Suprapubic skin (tissue), 4 donors: ENCODE data around the gene NUP50.

Source experiments
- POLR2A ChIP-seq, 2 donors: fragments of 450-650 bp; IDR thresholded peaks; one replicate each; pipeline ENCODE4 v1.6.1; 2017; ENCODE audit warnings: antibody characterized with exemption in 2 of 2, mild to moderate bottlenecking in 2 of 2, moderate library complexity in 2 of 2
- POLR2AphosphoS5 ChIP-seq, 3 donors: sonication (generic); formaldehyde crosslinking; IDR thresholded peaks; one replicate each; pipeline ENCODE4 v1.6.1; 2017; ENCODE audit warnings: antibody characterized with exemption in 3 of 3
- TF ChIP-seq, protein P1 (sequence below), 2 donors: fragments of 200-600 bp in 1 of 2; fragments of 450-650 bp in 1 of 2; sonication (generic) in 1 of 2; IDR thresholded peaks; one replicate each; pipeline ENCODE4 v1.5.1; 2016 to 2019; ENCODE audit warnings: antibody characterized with exemption in 2 of 2, mild to moderate bottlenecking in 1 of 2, moderate library complexity in 1 of 2

DNA sequence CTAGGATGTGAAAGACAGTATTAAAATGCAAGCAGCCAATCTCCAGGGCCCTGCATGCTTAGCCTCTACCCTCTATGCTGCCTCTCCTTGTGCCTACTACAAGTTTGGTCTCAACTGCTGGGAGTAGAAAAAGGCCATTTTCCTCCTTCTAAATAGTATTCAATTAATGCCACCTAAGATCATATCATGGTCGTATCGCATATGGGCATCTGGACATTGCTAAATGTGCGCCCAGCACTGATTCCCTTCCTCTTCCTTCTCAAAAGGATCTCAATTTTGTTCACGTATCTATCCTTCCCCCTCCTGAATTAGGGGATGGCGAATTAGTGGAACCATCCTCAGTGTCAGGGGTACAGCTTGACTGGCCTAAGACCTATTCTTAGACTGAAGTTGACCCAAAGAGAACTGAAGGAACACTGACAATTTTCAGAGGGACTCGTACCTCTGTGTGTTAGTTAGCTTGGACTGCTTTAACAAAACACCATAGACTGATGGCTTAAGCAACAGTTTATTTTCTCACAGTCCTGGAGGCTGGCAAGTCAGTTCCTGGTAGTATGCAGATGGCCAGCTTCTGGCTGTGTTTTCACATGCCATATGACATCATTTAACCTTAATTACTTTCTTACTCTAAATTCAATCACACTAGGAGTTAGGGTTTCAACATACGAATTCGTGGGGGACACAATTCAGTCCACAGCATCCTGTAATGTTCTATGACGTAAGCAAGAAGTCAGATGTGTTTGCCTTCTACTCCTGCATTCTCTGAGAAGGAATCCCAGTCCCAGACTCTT lies 8.5 kb upstream of the NUP50 start:
- TF ChIP-seq, protein P1, sequence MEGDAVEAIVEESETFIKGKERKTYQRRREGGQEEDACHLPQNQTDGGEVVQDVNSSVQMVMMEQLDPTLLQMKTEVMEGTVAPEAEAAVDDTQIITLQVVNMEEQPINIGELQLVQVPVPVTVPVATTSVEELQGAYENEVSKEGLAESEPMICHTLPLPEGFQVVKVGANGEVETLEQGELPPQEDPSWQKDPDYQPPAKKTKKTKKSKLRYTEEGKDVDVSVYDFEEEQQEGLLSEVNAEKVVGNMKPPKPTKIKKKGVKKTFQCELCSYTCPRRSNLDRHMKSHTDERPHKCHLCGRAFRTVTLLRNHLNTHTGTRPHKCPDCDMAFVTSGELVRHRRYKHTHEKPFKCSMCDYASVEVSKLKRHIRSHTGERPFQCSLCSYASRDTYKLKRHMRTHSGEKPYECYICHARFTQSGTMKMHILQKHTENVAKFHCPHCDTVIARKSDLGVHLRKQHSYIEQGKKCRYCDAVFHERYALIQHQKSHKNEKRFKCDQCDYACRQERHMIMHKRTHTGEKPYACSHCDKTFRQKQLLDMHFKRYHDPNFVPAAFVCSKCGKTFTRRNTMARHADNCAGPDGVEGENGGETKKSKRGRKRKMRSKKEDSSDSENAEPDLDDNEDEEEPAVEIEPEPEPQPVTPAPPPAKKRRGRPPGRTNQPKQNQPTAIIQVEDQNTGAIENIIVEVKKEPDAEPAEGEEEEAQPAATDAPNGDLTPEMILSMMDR (IDR thresholded peaks at IDR 0.05) = no peak
- TF ChIP-seq POLR2AphosphoS5 (IDR thresholded peaks at IDR 0.05) (no peak), POLR2A (IDR thresholded peaks at IDR 0.05) (no peak)
